T-helper 1 cell treated with Interleukin-12 subunit alpha and Interleukin-12 subunit beta and Interleukin-4 antibody, amounts not matched to agents 30 ng/mL and 1 ng/mL, for 36 hours (primary cell): ENCODE results near the gene CPNE6. TPM values are rescaled to one million over a fixed set of nuclear protein-coding genes. Genes with fewer than 3 reads are reported as not detected.

Source experiments
- intact Hi-C: fragments of 100-400 bp; cut with micrococcal nuclease; formaldehyde crosslinking; loops from one replicate; pipeline ENCODE4 v1.15.1; 2024
- total RNA-seq: library from RNA; stranded (reverse); gene quantifications from 2 replicates; pipeline ENCODE4 v1.2.3, GENCODE V29; 2022

CPNE6 gene
- total RNA-seq, 1 donor from 2014 or later = not detected

DNA sequence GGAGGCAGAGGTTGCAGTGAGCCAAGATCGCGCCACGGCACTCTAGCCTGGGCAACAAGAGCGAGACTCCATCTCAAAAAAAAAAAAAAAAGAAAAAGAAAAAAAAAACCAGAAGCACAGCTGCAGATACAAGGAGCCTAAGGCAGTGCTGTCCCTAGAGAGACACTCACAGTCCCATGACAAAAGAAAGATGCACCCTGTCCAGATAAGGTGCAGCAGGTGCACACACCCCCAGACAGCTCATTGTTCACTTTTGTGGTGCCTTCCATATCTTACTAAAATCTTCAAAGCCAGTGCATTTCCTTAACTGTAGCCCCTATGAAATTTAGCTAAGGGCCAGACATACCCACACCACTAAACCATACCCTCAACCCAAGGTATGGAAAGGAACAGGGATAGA is 51.1 kb downstream of the CPNE6 start:
- intact Hi-C loops = no loop called here

DNA sequence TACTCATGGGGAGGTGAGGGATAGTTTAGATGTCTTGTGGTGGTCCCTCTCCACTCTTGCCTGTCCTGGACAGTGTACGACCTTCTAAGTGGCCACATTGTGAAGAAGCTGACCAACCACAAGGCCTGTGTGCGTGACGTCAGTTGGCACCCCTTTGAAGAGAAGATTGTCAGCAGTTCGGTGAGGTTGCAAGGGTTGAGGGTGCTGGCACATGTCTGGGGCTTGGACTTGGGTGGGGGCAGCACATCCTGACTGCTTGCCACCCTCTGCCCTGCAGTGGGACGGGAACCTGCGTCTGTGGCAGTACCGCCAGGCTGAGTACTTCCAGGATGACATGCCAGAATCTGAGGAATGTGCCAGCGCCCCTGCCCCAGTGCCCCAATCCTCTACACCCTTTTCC is 51.5 kb downstream of the CPNE6 start:
- intact Hi-C loops = no loop called here

DNA sequence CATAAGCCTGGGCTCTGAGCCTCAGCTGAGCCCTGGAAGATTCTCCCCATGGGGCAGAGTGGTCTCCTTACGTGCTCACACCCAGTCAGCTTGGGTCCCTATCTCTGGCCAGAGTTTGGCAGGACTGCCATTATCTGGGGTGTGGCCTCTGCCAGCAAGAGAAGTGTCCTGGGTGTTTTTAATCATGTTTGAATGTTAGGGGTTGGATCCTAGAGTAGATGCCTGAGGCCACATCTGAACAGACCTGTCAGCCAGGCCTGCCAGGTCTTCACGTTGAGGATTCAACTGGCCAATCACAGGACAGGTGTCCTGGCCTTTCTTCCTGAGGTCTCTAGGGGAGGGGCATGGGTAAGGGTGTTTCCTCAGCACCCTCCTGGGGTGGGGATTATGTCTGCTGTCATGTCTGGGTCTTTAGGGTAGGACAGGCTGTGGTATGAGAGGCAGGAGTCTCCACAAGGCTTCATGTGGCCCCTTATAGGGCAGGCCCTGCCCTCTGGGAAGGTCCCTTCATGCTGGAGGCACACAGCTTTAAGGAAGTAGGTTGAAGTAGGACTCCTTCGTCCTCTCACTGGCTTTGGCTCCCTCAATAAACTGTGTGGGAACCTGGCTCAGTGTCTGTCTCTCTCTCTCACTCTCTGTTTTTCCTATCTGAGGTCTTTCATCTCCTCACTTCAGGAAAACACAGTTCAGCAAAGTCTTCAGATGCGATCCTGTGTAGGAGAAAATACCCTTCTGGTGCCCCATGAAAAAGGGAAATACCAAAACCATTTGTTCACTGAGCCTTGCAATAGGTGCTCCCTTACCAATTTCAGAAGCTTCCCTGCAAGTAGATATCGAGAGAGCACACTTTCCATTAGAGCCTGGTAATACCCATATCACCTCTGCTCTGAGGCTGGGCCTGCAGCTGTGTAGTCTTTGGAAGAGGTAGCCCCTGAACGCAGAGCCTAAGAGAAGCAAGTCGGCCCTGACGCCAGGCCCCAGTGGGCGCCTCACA is 52.4 kb downstream of the CPNE6 start:
- intact Hi-C loops = no loop called here

DNA sequence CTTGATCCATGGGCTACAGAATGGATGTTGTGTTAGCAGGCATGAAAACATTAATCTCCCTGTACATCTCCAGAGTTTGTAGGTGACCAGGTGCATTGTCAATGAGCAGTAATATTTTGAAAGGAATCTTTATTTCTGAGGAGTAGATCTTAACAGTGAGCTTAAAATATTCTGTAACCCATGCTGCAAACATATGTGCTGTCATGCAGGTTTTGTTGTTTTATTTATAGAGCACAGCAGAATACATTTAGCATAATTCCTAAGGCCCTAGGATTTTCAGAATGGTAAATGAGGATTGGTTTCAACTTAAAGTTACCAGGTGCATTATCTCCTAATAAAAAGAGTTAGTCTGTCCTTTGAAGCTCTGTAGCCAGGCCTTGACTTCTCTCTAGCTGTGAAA is 55.6 kb downstream of the CPNE6 start:
- intact Hi-C loops = no loop called here

DNA sequence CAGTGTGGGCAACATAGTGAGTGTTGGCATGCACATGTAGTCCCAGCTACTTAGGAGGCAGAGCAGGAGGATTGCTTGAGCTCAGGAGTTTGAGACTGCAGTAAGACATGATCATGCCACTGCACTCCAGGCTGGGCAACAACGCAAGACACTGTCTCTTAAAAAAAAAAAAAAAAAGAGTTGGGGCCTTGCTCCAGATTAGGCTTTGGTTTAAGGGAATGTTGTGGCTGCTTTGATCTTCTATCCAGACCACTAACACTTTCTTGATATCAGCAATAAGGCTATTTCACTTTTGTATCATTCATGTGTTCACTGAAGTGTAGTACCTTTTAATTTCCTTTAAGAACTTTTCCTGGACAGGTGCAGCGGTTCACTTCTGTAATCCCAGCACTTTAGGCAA is 56.3 kb downstream of the CPNE6 start:
- intact Hi-C loops = no loop called here

Other genes starting within 250 kb of the CPNE6 start
- 16.0 and 16.3 TPM in 2 replicates for gene DHRS4, start 117.8 kb upstream of the CPNE6 start, total RNA-seq
- gene DHRS4L2, start 82.6 kb upstream of the CPNE6 start, total RNA-seq = 17.6 and 19.0 TPM in 2 replicates
- gene CARMIL3, start 19.6 kb upstream of the CPNE6 start, total RNA-seq = 2.3 and 3.2 TPM in 2 replicates
- 46.1 and 51.2 TPM in 2 replicates for gene PCK2, start 22.7 kb downstream of the CPNE6 start, total RNA-seq
- 81.8 and 89.9 TPM in 2 replicates for gene DCAF11, start 43.2 kb downstream of the CPNE6 start, total RNA-seq
- 2.4 and 2.5 TPM in 2 replicates for gene NRL, start 43.4 kb downstream of the CPNE6 start, total RNA-seq
- gene FITM1, start 59.1 kb downstream of the CPNE6 start, total RNA-seq = 1.1 and 1.7 TPM in 2 replicates
- 545 and 567 TPM in 2 replicates for gene PSME1, start 64.6 kb downstream of the CPNE6 start, total RNA-seq
- gene EMC9, start 70.0 kb downstream of the CPNE6 start, total RNA-seq = 17.9 and 18.2 TPM in 2 replicates
- 802 and 822 TPM in 2 replicates for gene PSME2, start 75.0 kb downstream of the CPNE6 start, total RNA-seq
- 145 and 153 TPM in 2 replicates for gene RNF31, start 75.9 kb downstream of the CPNE6 start, total RNA-seq
- 304 and 321 TPM in 2 replicates for gene IRF9, start 89.7 kb downstream of the CPNE6 start, total RNA-seq
- gene REC8, start 100.5 kb downstream of the CPNE6 start, total RNA-seq = 72.3 and 78.3 TPM in 2 replicates
- gene IPO4, start 117.3 kb downstream of the CPNE6 start, total RNA-seq = 48.1 and 50.6 TPM in 2 replicates
- 35.8 and 45.3 TPM in 2 replicates for gene TM9SF1, start 123.9 kb downstream of the CPNE6 start, total RNA-seq
- gene TSSK4, start 134.1 kb downstream of the CPNE6 start, total RNA-seq = 0.27 and 0.83 TPM in 2 replicates
- gene CHMP4A, start 141.9 kb downstream of the CPNE6 start, total RNA-seq = 96.5 and 104 TPM in 2 replicates
- 11.8 and 14.5 TPM in 2 replicates for gene MDP1, start 144.5 kb downstream of the CPNE6 start, total RNA-seq
- 187 and 191 TPM in 2 replicates for gene NEDD8, start 160.8 kb downstream of the CPNE6 start, total RNA-seq
- gene GMPR2, start 161.4 kb downstream of the CPNE6 start, total RNA-seq = 58.0 and 71.9 TPM in 2 replicates
- gene TINF2, start 171.1 kb downstream of the CPNE6 start, total RNA-seq = 148 and 151 TPM in 2 replicates
- 6.4 and 6.7 TPM in 2 replicates for gene TGM1, start 191.6 kb downstream of the CPNE6 start, total RNA-seq
- gene RABGGTA, start 200.0 kb downstream of the CPNE6 start, total RNA-seq = 51.6 and 55.3 TPM in 2 replicates
- gene DHRS1, start 228.2 kb downstream of the CPNE6 start, total RNA-seq = 23.3 and 25.2 TPM in 2 replicates
- gene NOP9, start 228.3 kb downstream of the CPNE6 start, total RNA-seq = 40.1 and 42.6 TPM in 2 replicates
- gene CIDEB, start 236.4 kb downstream of the CPNE6 start, total RNA-seq = 23.7 and 27.8 TPM in 2 replicates
- gene LTB4R2, start 238.6 kb downstream of the CPNE6 start, total RNA-seq = 15.1 and 17.8 TPM in 2 replicates
- gene LTB4R, start 239.9 kb downstream of the CPNE6 start, total RNA-seq = 21.6 and 24.2 TPM in 2 replicates